Retinal pigment epithelial cell (primary cell): Measurements from ENCODE around the gene TMCC3.

ENCODE experiments used
- DNase-seq: peaks from one replicate; pipeline ENCODE4 v3.0.0-alpha.2; 2010; ENCODE audit warnings: low read depth
- H3K4me3 ChIP-seq: 2 replicates; pipeline ENCODE4 v1.5.1; 2011; ENCODE audit warnings: mild to moderate bottlenecking, low read length, control low read depth, moderate library complexity
- CTCF ChIP-seq: conservative IDR thresholded peaks from 2 replicates; pipeline ENCODE4 v1.5.1; 2011; ENCODE audit warnings: low read depth, low read length, control low read depth, inconsistent platforms

Gene TMCC3

GRCh38 chr12:94644141-94644979, 6.0 kb downstream of the TMCC3 start:
- no peak overlapping the region for H3K4me3 ChIP-seq
- no peak for DNase-seq
- TF ChIP-seq CTCF, result no peak

GRCh38 chr12:94643606-94644005, 6.8 kb downstream of the TMCC3 start:
- DNase-seq, result no peak
- TF ChIP-seq CTCF, result no peak
- no peak overlapping the region for H3K4me3 ChIP-seq

GRCh38 chr12:94641283-94641682, 9.1 kb downstream of the TMCC3 start:
- H3K4me3 ChIP-seq, result no peak overlapping the region
- DNase-seq, result no peak
- no peak for TF ChIP-seq CTCF

- no peak for TF ChIP-seq CTCF
- no peak for DNase-seq
- H3K4me3 ChIP-seq, result no peak overlapping the region
Observed at GRCh38 chr12:94640134-94640928, 10.0 kb downstream of the TMCC3 start.

GRCh38 chr12:94638521-94638920, 11.8 kb downstream of the TMCC3 start:
- no peak for TF ChIP-seq CTCF
- H3K4me3 ChIP-seq, result no peak overlapping the region
- DNase-seq, result no peak

GRCh38 chr12:94637390-94638113, 12.8 kb downstream of the TMCC3 start:
- no peak overlapping the region for H3K4me3 ChIP-seq
- no peak for DNase-seq
- TF ChIP-seq CTCF, result no peak
